ENCODE results near the gene NDUFA12. TPM values are rescaled to one million over a fixed set of nuclear protein-coding genes. Genes with fewer than 3 reads are reported as not detected.

Gene NDUFA12
- total and polyA plus RNA-seq, 2 of the 13 experiments (the other 11 are each of a cell fraction or from before 2014, with no cell fraction given) = 101 to 173 TPM

GRCh38 chr12:94948232-94948810 lies 55.2 kb downstream of the NDUFA12 start:
- TF ChIP-seq ZNF292 (CRISPR knock-in tag; IDR thresholded peaks at IDR 0.05; ENCODE audit: borderline replicate concordance, low read depth) (peak; percentile 15; the same call in 1 of the 2 replicates), ZNF274 (CRISPR knock-in tag; IDR thresholded peaks at IDR 0.05) (0 out of 2 replicates have a peak, but pooled peaks have one; percentile 42), RXRB (CRISPR knock-in tag; IDR thresholded peaks at IDR 0.05; ENCODE audit: borderline replicate concordance) (no peak), SALL1 (CRISPR knock-in tag; IDR thresholded peaks at IDR 0.05) (0 out of 2 replicates have a peak, but pooled peaks have one; percentile 12), ZNF547 (CRISPR knock-in tag; IDR thresholded peaks at IDR 0.05) (0 out of 2 replicates have a peak, but pooled peaks have one; percentile 37), KMT2A (CRISPR knock-in tag; IDR thresholded peaks at IDR 0.05) (no peak), FOXP1 (IDR thresholded peaks at IDR 0.05) (no peak), FOXP1 (CRISPR knock-in tag; IDR thresholded peaks at IDR 0.05) (peak; percentile 36; the same call in 1 of the 2 replicates), NFAT5 (CRISPR knock-in tag; IDR thresholded peaks at IDR 0.05) (no peak), CEBPG (CRISPR knock-in tag; IDR thresholded peaks at IDR 0.05) (0 out of 2 replicates have a peak, but pooled peaks have one; percentile 24), ZNF513 (CRISPR knock-in tag; conservative IDR thresholded peaks at IDR 0.05) (no peak), ZNF382 (CRISPR knock-in tag; IDR thresholded peaks at IDR 0.05; ENCODE audit: borderline replicate concordance) (no peak), EP300 (IDR thresholded peaks at IDR 0.05; ENCODE audit: low read depth in 2 of 2, low read length in 2 of 2) (peak in 1 of 2 experiments; percentile 9; a peak in 1 of 4 replicates), EP300 (CRISPR knock-in tag; IDR thresholded peaks at IDR 0.05; ENCODE audit: borderline replicate concordance) (no peak)
- CTCF ChIA-PET (ENCODE audit: low intra/inter-chr PET ratio, low total read pairs) = no interaction called here
- 36% methylated on average over 6 of the region's 6 CpGs for WGBS (ENCODE audit: low lambda C conversion rate)
- Histone ChIP-seq H3K4me2 (ENCODE audit: low read depth, low read length) (peak overlapping the region; percentile 70), H3K4me1 (ENCODE audit: insufficient read depth, low read length) (peaks cover 37% of the 10 kb centered on the region), H3K36me3 (replicated peaks in 1 of 2; ENCODE audit: control insufficient read depth in 1 of 2, insufficient read depth in 2 of 2, low read length in 2 of 2) (no peaks in the 10 kb centered on the region), H2AFZ (ENCODE audit: low read length) (peak overlapping the region; percentile 93), H3K79me2 (ENCODE audit: insufficient read depth, low read length) (no peaks in the 10 kb centered on the region), H3K4me3 (replicated peaks in 1 of 3; ENCODE audit: insufficient read depth in 1 of 3, low read depth in 2 of 3, low read length in 3 of 3) (peak overlapping the region in 1 of 3 experiments; percentile 5; a peak in 1 of 6 replicates), H4K20me1 (ENCODE audit: insufficient read depth, low read length) (no peaks in the 10 kb centered on the region), H3K27me3 (ENCODE audit: control insufficient read depth in 1 of 2, insufficient read depth in 2 of 2, low read length in 2 of 2) (no peaks in the 10 kb centered on the region), H3K27ac (ENCODE audit: extremely low read length, insufficient read depth, low read length) (peak overlapping the region; percentile 26), H3K9ac (ENCODE audit: insufficient read depth, low read depth, low read length) (no peak overlapping the region), H3K9me3 (ENCODE audit: low read length) (no peaks in the 10 kb centered on the region)
- ATAC-seq = peak; percentile 70
- peak; percentile 40 for FAIRE-seq
- peak; percentile 16 for DNase-seq (ENCODE audit: low spot score)
- BruUV-seq (replicated peaks) = no TSS peak
- in situ Hi-C loops (cut with HindIII; ENCODE audit: extremely low pct_ligation_motif_present, low pct_unique_long_range_greater_than_20kb) = no loop called here
- POLR2A ChIA-PET = no interaction called here
- intact Hi-C loops (cut with micrococcal nuclease; ENCODE audit: unreplicated experiment) = no loop called here
